ENCODE measurements around the gene MIXL1. TPM values are rescaled to one million over a fixed set of nuclear protein-coding genes. Genes with fewer than 3 reads are reported as not detected.
A peak's percentile ranks its signal among the peaks of the same experiment; 100 is the strongest.

Gene MIXL1
- total and polyA plus RNA-seq, 10 donors = 0.07 to 2.3 (median 1.1) TPM; not detected in 2

- Histone ChIP-seq H3K27ac (peak overlapping the region; percentile 88 to 98 (median 95)), H3K27me3 (replicated peaks in 1 of 7) (no peaks in the 10 kb centered on the region), H3K4me1 (peaks cover 35 to 46% (median 42%) of the 10 kb centered on the region in 6 donors), H3K4me3 (peak overlapping the region; percentile 61 to 96 (median 87)), H3K9me3 (no peaks in the 10 kb centered on the region), H3K36me3 (peaks cover 0 to 10% (median 0%) of the 10 kb centered on the region in 6 donors)
- WGBS, 5 donors = 82 to 87% (median 85%) methylated on average over 7 of the region's 7 CpGs
- intact Hi-C loops (cut with DNase I; ENCODE audit: low total_unique reads) = no loop called here
- no peak for TF ChIP-seq POLR2AphosphoS5 (IDR thresholded peaks at IDR 0.05)
- no peak for TF ChIP-seq CTCF (IDR thresholded peaks at IDR 0.05 in 8 of 11, conservative IDR thresholded peaks at IDR 0.05 in 3 of 11)
- no peak for TF ChIP-seq POLR2A (IDR thresholded peaks at IDR 0.05)
- DNase-seq = no peak
Measured at GRCh38 chr1:226187380-226187779, 36.1 kb upstream of the MIXL1 start.

GRCh38 chr1:226195144-226195543 lies 28.3 kb upstream of the MIXL1 start:
- no peak for DNase-seq
- H3K27me3 ChIP-seq (replicated peaks in 1 of 7) = peaks cover 0 to 3% (median 0%) of the 10 kb centered on the region in 7 donors
- 88 to 100% (median 92%) methylated on average over 1 of the region's 1 CpG for WGBS, 5 donors
- peaks cover 0 to 7% (median 3%) of the 10 kb centered on the region in 6 donors for H3K4me1 ChIP-seq
- TF ChIP-seq POLR2AphosphoS5 (IDR thresholded peaks at IDR 0.05) = no peak
- TF ChIP-seq CTCF (IDR thresholded peaks at IDR 0.05 in 8 of 11, conservative IDR thresholded peaks at IDR 0.05 in 3 of 11) = no peak
- TF ChIP-seq POLR2A (IDR thresholded peaks at IDR 0.05) = no peak
- H3K27ac ChIP-seq = no peak overlapping the region
- no peak overlapping the region for H3K4me3 ChIP-seq
- intact Hi-C loops (cut with DNase I; ENCODE audit: low total_unique reads) = no loop called here
- H3K9me3 ChIP-seq = no peaks in the 10 kb centered on the region
- no peaks in the 10 kb centered on the region for H3K36me3 ChIP-seq

DNA sequence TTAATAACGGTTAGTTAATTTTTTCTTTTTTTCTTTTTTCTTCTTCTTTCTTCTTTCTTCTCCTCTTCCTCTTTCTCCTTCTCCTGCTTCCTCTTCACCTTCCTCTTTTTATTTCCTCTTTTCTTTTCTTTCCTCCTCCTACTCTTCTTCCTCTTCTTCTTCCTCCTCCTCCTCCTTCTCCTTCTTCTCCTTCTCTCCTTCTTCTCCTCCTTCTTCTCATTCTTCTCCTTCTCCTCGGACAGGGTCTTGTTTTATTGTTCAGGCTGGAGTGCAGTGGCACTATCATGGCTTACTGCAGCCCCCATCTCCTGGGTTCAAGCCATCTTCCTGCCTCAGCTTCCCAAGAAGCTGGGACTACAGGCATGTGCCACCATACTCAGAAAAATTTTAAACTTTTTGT lies 23.5 kb upstream of the MIXL1 start:
- no peak for DNase-seq
- no peak overlapping the region for H3K4me3 ChIP-seq
- WGBS, 5 donors = 38 to 54% (median 45%) methylated on average over 2 of the region's 2 CpGs
- intact Hi-C loops (cut with DNase I; ENCODE audit: low total_unique reads) = no loop called here
- H3K4me1 ChIP-seq = peaks cover 0 to 7% (median 3%) of the 10 kb centered on the region in 6 donors
- no peaks in the 10 kb centered on the region for H3K9me3 ChIP-seq
- H3K27me3 ChIP-seq (replicated peaks in 1 of 7) = peaks cover 0 to 3% (median 0%) of the 10 kb centered on the region in 7 donors
- TF ChIP-seq POLR2AphosphoS5 (IDR thresholded peaks at IDR 0.05) (no peak), CTCF (IDR thresholded peaks at IDR 0.05 in 8 of 11, conservative IDR thresholded peaks at IDR 0.05 in 3 of 11) (no peak), POLR2A (IDR thresholded peaks at IDR 0.05) (no peak)
- no peaks in the 10 kb centered on the region for H3K36me3 ChIP-seq
- no peak overlapping the region for H3K27ac ChIP-seq

- H3K4me3 ChIP-seq = no peak overlapping the region
- H3K27ac ChIP-seq = no peak overlapping the region
- no peaks in the 10 kb centered on the region for H3K9me3 ChIP-seq
- peaks cover 0 to 1% (median 0%) of the 10 kb centered on the region in 7 donors for H3K27me3 ChIP-seq (replicated peaks in 1 of 7)
- DNase-seq = no peak
- H3K36me3 ChIP-seq = no peaks in the 10 kb centered on the region
- WGBS, 5 donors = 59 to 68% (median 65%) methylated on average over 5 of the region's 5 CpGs
- peaks cover 0 to 7% (median 3%) of the 10 kb centered on the region in 6 donors for H3K4me1 ChIP-seq
- intact Hi-C loops (cut with DNase I; ENCODE audit: low total_unique reads) = no loop called here
- TF ChIP-seq CTCF (IDR thresholded peaks at IDR 0.05 in 8 of 11, conservative IDR thresholded peaks at IDR 0.05 in 3 of 11) = no peak
- TF ChIP-seq POLR2AphosphoS5 (IDR thresholded peaks at IDR 0.05) = no peak
- TF ChIP-seq POLR2A (IDR thresholded peaks at IDR 0.05) = no peak
Measured at GRCh38 chr1:226201029-226201593, 22.4 kb upstream of the MIXL1 start.
